ENCODE measurements around the gene BMPR1B.
"Not testable (repeated sequence)": the region's sequence is repeated elsewhere in the genome, so short reads cannot be mapped to it uniquely, and the experiment has no call there.

The BMPR1B gene

DNA sequence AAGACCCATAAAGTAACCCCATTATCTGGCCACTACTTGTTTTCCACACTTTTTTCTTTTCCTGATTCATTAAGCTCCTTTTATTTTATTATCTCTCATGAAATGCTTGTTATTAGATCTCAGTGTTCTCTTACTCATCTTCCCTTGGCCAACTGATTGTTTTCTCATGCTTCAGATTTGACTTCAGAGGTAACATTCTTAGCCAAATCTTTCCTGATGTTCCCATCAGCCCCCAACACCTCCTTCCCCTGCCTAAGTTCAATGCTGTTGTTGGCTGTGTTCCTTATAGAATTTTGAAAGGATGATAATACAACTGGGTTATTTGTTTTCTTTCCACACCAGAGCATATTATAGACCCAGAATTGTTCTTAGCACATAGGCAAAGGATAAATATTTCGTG is 75.6 kb downstream of the BMPR1B start:
- no peak for DNase-seq (ENCODE audit: low spot score)

GRCh38 chr4:94834501-94834900 is 76.7 kb downstream of the BMPR1B start:
- DNase-seq (ENCODE audit: low spot score) = no peak

- DNase-seq (ENCODE audit: low spot score) = not testable (repeated sequence)
Measured at GRCh38 chr4:94841166-94841863, 83.6 kb downstream of the BMPR1B start.

DNA sequence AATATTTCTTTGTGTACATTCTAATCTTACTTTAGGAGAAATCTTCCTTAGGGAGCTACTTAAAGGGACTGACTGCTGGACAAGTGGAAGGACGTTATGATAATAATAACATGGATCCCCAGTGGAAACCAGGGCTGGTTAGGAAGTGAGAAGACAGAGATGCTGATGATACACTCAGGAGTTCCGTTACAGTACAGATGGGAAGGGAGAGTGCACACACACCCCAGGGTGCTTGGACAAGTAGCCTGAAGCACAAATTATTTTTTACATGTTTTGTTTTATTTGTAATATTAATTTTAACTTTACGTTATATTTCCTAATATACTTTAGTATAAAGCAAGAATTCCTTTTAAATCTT is 84.1 kb downstream of the BMPR1B start:
- no peak for DNase-seq (ENCODE audit: low spot score)

DNA sequence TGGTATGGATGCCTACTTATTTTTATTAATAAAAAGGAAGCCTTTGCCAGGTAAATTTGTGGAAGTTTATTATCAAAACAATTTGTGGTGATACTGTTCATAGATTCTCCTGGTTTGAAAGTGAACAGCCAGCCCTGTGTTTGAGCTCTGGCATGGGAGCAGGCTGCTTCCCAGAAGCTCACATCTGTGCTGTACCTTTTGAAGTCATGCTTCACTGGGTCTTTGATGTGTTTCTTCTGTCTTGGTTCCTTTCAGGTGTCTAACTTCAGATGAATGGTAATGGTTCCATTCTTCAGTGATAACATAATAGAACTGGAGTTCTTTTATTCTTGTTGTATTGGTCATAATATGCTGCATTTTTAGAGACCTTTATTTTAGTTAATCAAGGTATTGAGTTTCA is 85.5 kb downstream of the BMPR1B start:
- DNase-seq (ENCODE audit: low spot score) = no peak

GRCh38 chr4:94848326-94848725 is 90.6 kb downstream of the BMPR1B start:
- no peak for DNase-seq (ENCODE audit: low spot score)

GRCh38 chr4:94849901-94850300 is 92.1 kb downstream of the BMPR1B start:
- DNase-seq (ENCODE audit: low spot score) = no peak

- DNase-seq (ENCODE audit: low spot score) = no peak
Measured at GRCh38 chr4:94852616-94853015, 94.9 kb downstream of the BMPR1B start.

DNA sequence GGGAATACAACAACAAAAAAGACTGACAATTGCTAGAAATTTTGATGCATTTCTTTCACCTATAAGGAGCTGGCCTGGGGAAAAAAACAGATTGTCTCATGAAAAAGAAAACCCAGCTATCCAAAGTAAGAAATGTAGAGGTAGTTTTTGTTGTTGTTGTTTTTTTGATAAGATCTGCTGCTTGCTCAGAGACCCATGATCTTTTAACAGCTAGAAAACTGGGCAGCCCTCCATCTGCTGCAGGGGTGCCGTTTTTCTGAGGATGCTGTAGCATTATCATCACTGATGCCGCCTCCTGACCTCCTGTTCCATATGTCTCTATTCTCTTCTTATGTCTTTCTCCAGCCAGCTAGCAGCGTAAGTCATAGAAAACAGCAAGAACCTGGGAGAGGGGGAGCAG is 98.3 kb downstream of the BMPR1B start:
- no peak for DNase-seq (ENCODE audit: low spot score)

DNA sequence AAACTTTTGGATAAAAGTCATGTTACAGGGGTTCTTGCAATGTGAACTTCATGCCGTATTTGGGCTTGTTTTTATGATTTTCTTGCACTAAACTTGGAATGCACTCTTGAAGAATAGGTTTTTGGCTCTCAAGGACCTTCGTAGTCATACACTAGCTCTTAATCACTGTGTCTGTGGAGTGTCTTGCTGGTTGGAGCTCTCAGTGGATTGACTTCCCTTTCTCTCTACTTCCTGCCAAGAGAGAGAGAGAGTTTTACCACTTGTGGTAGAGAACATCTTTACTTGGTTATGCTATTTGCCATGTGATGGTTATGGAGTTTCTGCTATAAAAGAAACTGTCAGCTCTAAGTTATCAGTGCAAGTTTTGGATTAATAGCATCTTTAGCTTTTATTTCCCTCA is 112.4 kb downstream of the BMPR1B start:
- DNase-seq (ENCODE audit: low spot score) = peak; percentile 13

DNA sequence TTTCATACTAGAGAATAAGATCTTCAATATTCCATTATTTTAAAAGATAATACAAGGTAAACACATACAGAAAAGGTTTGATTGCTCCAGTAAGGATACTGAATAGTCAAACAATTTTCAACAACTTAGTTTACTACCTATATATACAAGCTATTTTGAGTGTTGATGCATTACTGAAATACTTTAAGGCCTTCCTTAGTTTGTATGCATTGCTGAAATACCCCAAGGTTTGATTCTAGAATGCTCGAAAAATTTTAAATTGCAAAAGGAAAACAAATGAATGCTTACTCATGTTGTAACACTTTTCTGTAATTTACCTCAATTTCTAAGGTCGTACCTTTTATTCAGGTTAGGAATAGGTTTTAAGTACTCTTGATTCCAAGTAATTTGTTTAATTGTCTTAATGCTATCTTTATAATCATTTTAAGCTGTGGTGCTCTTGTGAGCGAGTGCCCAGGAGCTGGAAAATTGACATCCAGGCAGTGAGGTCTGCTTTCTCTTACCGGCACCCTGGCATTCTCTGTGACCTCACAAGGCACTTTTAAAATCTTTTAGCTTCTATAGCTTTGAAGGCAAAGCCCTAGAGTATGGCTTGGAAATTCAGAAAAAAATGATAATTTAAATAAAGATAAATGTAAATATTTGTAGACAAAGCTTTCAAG is 114.0 kb downstream of the BMPR1B start:
- no peak for DNase-seq (ENCODE audit: low spot score)

- peak; percentile 37 for DNase-seq (ENCODE audit: low spot score)
Measured at GRCh38 chr4:94877973-94878372, 120.2 kb downstream of the BMPR1B start.

DNA sequence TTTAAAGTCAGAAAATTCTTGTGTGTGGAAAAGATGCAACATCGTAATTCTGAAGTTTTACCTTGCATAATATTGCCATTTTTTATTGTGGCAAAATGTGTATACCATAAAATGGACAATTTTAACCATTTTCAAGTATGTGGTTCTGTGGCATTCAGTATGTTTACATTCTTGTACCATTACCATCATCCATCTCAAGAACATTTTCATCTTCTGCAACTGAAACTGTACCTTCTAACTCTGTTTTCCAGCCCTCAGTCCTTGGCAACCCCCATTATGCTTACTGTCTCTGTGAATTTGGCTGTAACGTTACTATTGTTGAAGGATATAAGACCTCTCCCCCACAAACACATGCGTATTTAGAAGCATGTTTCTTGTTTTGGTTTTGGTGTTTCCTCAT is 123.2 kb downstream of the BMPR1B start:
- DNase-seq (ENCODE audit: low spot score) = no peak

DNA sequence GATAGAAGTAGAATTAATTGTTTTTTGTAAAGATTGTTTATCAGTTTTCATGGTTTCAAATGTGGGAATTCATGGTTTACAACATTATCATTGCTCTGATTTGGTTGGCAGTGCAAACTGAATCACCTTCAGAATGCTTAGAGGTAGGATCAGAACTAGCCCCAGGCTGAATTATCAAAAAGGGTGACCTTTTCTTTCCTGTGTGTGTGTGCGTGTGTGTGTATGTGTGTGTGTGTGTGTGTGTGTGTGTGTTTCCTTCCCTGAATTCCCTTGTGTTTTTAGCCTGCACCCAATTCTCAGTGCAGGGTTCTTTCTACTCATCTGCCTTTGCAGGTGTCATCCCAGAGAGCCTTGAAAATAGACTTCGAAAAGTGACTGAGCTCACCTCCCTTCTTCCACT is 125.0 kb downstream of the BMPR1B start:
- DNase-seq (ENCODE audit: low spot score) = no peak

GRCh38 chr4:94887027-94887426 is 129.3 kb downstream of the BMPR1B start:
- no peak for DNase-seq (ENCODE audit: low spot score)

GRCh38 chr4:94889523-94889922 is 131.8 kb downstream of the BMPR1B start:
- no peak for DNase-seq (ENCODE audit: low spot score)

GRCh38 chr4:94889946-94890345 is 132.2 kb downstream of the BMPR1B start:
- DNase-seq (ENCODE audit: low spot score) = peak; percentile 7

GRCh38 chr4:94890579-94890978 is 132.8 kb downstream of the BMPR1B start:
- no peak for DNase-seq (ENCODE audit: low spot score)

GRCh38 chr4:94892051-94892450 is 134.3 kb downstream of the BMPR1B start:
- no peak for DNase-seq (ENCODE audit: low spot score)

DNA sequence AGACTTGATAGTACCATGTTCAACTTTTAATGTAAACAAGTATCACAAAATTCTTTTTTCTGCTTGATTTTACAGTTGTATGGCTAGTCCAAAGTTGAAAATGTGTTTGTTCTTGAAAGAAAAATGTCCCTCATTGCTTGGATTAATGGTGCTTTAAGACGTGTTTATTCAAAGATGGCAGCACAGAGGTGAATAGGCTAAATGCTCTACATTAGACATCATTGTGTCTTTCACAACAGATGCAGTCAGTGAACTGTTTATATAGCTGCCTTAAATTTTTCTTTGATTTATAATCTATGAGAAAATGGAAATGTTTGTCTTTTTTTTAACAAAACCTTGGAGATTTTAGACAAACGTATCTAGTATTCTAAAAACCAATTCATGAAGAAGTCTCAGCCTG is 137.3 kb downstream of the BMPR1B start:
- DNase-seq (ENCODE audit: low spot score) = no peak

DNA sequence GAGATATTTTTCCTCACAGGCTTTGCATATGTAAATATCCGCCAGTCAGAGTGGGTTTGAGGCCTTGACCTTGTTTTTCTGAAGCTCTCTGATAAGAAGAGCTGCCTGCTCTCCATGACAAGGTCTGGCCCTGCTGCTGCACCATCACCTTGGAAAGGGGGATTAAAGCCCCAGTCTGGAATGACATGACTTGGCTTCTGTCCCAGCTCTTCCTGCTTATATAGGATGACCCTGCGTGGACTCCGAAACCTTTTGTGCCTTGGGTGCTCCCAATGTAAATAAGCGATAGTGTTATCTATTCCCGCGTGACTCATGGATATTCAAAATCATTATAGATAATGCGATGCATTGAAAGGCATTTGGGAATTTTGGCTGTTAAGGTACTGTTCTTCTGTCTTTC is 139.3 kb downstream of the BMPR1B start:
- DNase-seq (ENCODE audit: low spot score) = no peak

GRCh38 chr4:94905511-94905910 is 147.8 kb downstream of the BMPR1B start:
- no peak for DNase-seq (ENCODE audit: low spot score)

DNA sequence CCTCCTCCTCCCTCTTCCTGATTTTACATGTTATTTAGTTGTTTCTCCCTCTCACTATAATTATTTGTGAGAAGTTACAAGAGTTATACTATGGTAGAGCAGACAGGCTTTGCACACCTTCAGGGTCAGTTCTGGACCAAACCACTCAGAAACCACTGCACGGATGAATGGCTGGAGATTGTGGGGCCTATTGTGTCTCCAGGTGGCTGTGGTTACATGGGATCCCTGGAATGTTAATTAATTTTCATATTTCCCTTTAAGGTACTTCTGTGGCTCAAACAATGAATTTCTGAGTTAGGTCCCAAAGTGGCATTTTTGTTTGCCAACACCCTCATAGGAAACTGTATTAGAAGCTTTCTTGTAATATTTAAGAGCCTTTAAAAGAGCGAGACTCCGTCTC is 151.9 kb downstream of the BMPR1B start:
- DNase-seq (ENCODE audit: low spot score) = no peak

DNA sequence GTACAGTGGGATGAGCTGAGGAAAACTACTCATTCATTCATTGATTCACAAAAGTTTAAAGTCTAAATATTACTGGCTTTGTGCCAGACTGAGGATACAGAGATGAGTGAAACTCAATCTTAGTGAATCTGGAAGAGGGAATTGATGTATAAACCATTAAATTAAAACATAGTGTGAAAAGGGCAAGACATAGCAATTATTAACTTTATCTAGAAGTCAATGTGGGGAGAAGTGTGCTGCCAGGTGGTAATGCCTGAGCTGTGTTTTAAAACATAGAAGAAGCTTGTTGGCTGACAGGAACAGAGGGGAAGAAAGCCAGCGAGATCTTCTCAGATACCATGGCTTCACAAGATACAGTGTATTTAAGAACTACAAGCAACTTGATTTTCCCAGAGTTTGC is 153.4 kb downstream of the BMPR1B start:
- DNase-seq (ENCODE audit: low spot score) = no peak
